Measurements from ENCODE around the gene CCDC127.
"Not testable (repeated sequence)": the region's sequence is repeated elsewhere in the genome, so short reads cannot be mapped to it uniquely, and the experiment has no call there.

Gene CCDC127

DNA sequence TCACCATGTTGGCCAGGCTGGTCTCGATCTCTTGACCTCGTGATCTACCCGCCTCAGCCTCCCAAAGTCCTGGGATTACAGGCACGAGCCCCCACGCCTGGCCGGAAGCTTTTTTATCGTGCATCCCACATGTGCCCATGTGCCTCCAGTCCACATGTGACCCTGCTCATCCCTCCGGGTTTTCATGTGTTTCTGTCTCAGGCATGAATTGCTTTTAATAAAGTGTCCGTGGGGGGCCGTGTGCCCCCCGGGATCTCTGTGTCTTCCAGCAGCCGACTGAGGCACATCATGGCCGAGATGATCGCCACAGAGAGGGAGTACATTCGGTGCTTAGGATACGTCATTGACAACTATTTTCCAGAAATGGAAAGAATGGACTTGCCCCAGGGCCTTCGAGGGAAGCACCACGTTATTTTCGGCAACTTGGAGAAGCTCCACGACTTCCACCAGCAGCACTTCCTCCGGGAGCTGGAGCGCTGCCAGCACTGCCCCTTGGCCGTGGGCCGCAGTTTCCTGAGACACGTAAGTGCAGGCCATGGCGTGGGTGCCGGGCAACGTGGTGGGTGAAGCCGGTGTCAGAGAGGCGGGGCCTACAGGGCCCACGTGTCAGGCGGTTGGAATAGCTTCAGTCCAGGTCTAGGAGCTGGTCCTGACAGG lies 48.8 kb downstream of the CCDC127 start:
- DNase-seq, result no peak

DNA sequence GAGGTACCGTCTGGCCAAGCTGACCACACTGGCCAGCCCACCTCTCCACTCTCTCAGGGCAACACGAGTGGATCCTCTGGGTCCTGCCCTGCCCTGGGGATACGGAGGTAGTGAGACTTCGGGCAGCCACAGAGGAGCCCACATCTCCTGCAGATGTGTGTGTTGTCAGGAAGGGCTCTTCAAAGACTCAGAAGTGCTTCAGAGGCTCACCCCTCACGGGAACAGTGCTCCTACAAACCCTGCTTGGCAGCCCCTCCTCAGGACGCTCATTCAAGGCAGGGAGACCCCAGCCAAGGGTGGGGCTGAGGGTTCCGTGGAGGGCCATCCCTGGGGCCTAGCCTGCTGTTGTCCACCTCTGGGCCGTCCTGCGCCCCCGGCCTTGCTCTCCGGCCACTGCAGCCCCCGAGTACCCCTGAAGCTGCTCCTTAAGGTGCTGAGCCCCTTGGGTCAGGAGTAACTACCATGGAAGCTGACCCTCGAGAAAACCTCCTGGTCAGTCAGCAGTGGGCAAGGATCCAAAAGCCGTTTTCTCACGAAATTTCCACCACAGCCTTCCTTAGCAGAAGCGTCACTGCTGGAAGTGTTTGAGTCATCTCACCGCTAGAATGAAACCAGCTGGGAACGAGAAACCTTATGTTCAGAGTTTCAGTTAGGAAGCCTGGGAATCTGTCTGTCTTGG lies 49.8 kb downstream of the CCDC127 start:
- no peak for DNase-seq

DNA sequence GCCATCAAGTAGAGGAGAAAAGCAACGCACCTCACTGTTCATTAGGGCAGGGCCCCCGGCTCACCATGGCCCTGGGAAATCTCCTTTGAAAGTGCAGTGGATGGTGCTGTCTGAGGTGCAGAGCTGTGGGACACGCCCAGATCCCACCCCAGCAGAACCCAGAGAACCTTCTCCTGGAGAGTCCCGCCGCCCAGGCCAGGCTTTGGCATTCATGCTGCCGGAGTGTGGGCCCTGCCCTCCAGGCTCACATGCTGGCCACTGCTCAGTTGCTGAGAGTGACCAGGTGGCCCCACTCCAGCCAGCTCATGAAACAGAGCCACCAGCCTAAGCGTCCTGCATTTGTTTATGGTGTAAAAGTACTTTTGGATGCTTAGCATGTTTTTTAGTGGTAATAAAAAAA lies 50.4 kb downstream of the CCDC127 start:
- no peak for DNase-seq

DNA sequence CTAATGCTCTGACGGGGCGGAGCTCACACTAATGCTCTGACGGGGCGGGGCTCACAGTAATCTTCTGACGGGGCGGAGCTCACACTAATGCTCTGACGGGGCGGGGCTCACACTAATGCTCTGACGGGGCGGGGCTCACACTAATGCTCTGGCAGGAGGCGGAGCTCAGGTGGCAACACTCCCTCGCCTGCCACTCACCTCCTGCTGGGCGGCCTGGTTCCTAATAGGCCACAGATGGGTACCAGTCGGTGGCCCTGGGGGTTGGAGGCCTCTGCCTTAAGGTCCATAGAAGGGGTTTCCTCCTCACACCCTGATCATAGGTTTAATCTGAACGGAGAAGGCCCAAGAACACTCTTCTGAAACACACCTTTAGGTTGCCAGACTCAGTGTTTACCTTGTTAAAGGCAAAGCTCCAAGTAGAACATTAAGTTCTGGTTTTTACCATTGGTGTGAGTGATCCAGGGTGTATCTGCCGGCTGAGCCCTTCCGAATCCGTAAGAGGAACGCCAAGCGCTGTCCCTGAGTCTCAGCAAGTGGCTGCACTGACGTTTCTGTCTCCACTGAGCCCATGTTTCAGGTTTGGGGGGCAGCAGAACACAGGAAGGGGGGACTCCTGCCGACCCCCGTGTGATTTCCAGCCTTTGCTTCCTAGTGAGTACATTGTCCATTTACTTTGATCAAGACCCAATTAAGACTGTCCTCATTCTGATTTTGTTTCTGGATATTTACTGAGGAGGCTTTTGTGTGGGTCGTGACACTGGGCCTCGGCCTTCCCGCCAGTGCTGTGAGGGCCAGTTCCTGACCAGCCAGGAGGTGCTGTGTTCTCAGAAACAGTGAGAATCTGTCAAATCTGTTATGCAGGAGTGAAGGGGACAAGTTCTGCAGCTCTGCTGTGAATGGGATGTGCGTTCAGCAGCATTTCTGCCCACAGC lies 51.2 kb downstream of the CCDC127 start:
- no peak for DNase-seq

DNA sequence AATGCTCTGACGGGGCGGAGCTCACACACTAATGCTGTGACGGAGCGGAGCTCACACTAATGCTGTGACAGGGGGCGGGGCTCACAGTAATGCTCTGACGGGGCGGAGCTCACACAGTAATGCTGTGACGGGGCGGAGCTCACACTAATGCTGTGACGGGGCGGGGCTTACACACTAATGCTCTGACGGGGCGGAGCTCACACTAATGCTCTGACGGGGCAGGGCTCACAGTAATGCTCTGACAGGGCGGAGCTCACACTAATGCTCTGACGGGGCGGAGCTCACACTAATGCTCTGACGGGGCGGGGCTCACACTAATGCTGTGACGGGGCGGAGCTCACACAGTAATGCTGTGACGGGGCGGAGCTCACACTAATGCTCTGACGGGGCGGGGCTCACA lies 53.2 kb downstream of the CCDC127 start:
- not testable (repeated sequence) for DNase-seq

DNA sequence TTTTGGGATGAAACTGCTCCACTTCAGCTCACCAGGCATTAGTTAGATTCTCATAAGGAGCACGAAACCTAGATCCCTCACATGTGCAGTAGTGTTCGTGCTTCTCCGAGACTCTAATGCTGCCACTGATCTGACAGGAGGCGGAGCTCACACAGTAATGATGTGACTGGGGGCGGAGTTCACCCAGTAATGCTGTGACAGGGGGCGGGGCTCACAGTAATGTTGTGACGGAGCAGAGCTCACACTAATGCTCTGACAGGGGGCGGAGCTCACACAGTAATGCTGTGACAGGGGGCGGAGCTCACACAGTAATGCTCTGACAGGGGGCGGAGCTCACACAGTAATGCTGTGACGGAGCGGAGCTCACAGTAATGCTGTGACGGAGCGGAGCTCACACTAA lies 53.7 kb downstream of the CCDC127 start:
- DNase-seq, result no peak

DNA sequence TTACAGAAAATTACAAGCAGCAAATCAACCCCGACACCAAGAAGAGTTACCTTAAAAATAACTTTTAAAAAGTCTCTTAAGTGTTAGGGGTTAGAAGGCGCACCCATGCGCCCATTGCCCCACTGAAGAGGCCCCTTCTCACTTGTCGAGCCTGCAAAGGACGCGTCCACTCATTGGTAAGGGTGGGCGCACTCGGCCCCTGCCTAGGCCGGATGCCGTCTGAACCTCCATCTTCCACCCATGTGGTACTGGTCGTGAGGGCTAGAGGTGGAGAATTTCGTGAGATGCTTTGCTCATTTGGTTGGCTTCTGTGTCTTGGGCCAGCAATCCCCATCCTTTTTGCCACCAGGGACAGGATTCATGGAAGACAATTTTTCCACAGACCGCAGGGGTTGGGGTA lies 54.1 kb downstream of the CCDC127 start:
- no peak for DNase-seq

DNA sequence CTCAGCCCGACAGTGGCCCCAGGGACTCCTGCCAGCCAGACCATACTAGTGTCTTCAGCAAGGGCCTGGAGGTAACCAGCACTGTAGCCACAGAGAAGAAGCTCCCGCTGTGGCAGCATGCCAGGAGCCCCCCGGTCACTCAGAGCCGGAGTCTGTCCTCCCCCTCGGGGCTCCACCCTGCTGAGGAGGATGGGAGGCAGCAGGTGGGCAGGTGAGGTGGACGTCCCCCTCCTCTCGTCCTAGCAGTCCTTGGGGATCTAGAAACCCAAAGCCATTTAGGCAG lies 54.7 kb downstream of the CCDC127 start:
- DNase-seq, result no peak

DNA sequence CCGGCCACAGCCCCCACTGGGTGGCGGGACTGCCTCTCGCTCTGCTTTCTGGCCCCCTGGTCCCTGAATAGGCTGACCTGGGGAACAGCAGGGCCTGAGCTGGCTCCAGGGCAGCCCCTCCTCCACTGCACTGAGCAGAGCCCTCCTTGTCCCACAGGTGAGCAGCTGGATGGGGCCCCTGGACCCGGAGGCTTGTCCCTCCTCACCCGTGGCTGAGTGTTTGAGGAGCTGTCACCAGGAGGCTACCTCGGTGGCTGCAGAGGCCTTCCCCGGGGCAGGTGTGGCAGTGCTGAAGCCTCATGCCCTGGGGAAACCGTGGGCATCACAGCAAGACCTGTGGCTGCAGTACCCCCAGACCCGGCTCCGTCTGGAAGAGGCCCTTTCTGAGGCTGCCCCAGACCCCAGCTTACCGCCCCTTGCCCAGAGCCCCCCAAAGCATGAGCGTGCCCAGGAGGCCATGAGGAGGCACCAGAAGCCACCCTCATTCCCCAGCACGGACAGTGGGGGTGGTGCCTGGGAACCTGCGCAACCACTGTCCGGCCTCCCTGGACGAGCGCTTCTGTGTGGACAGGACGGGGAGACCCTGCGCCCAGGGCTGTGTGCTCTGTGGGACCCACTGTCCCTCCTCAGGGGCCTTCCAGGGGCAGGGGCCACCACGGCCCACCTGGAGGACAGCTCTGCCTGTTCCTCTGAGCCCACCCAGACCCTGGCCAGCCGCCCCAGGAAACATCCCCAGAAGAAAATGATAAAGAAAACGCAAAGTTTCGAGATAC lies 55.2 kb downstream of the CCDC127 start:
- no peak for DNase-seq

DNA sequence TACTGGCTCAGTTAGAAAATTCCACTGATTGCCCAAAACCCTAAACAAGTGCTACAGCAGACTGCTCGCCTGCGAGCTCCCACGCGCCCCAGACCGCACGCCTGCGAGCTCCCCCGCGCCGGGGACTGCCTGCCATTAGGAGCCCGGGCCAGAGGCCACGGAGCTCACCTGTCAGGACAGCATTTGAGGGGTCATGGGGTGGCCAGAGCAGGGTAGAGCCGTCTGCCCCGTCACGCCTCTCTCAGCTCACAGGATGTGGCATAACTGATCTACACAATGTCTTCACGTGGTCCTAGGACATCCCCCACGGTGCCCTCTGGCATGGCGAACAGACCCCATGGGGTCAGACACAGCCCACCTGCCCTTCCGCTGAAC lies 55.8 kb downstream of the CCDC127 start:
- DNase-seq, result no peak

DNA sequence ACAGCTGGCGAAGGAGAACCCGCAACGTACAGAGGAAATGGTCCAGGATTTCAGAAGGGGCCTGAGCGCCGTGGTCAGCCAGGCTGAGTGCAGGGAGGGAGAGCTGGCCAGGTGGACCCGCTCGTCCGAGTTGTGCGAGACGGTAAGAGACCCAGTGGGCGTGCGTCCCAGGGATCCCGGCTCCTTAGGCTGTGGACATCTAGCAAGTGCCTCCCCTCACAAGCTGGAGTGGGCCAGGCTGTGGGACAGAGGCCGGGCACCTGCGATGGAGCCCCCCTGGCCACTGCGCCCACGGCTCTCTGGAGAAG lies 56.2 kb downstream of the CCDC127 start:
- no peak for DNase-seq

DNA sequence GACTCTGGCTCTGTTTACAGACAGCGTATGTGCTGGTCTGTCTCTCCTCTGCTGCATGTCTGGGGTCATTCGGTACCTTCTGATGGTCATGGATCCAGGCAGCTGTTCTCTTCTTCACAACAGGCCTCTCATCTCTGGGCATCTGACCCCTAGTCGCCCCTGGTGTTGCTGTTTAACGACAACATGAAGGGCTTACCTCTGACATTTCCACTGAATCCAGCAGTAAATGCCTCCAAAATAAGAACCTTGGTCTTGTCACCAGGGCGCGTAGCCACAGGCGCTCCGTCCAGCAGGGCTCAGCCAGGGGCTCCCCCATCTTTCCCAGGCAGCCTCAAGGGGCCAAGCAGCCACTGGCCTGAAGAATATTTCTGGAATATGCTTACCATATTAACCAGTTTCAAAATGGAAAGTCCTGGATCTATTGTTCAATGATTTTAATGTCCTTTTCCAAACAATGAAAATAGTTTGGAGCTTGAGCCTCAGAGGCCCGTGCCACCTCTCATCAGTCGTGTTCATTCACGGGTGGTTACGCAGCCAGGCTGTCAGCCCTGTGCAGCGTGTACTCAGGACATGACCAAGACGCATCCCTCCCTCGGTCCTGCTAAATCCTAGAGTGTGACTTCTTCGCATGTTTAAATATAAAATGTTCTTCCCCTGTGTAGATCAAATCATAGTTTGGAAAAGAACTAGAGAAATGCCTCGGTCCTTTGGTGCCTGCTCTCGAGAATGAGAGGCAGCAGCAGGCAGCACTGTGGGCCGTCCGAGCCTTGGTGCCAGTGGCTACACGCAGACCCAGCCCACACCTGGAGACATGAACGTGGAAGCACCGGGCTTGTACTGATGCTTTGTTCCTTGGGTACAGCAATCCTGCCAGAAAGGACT lies 56.8 kb downstream of the CCDC127 start:
- no peak for DNase-seq

DNA sequence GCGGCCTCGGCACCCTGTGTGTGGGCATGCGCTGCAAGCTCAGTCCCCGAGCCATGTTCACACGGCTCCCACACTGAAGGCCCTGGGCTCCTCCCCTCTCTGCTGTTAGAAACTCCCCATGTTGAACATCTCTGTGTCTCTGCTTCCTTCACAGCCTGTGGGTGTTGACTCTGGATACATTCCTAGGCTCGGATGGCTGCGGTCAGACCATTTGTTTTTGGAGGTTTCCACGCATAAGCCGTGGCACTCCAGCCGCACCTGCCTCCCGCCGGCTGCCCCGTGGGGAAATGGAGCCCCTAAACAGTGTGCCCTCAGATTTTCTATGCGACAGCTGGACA lies 57.8 kb downstream of the CCDC127 start:
- DNase-seq, result no peak

DNA sequence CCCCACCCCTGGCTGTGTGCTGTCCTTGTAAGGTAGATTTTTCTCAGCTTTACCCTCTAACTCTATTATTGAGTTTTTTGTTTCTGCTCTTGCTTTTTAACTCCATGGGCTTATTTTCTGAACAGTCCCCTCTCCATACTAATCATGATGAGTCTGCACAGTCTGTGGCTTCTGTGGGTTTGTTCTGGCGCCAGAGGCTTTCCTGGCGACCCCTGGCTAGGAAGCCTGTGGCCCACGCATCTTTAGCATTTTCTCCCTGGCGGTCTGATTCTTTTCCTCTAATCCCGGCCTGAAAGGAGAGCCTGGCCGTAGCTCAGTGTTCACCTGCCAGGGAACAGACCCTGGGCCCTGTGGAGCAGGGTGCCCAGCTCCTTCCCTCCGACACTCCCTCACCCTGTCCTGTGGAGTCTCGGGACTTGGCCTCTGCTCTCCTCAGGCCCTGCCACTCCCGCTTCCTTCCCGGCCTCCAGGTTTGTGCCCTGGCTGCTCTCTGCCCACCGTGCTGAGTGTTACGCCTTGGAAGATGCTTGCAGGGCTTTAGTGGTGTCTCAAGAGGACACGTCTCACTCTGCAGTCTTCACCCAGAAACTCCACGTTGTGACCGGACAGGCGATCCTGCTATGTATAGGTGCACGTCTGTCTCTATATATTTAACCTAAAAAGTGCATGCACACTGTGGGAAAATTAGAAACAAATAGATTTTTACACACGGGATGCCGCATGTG lies 58.3 kb downstream of the CCDC127 start:
- DNase-seq, result no peak

DNA sequence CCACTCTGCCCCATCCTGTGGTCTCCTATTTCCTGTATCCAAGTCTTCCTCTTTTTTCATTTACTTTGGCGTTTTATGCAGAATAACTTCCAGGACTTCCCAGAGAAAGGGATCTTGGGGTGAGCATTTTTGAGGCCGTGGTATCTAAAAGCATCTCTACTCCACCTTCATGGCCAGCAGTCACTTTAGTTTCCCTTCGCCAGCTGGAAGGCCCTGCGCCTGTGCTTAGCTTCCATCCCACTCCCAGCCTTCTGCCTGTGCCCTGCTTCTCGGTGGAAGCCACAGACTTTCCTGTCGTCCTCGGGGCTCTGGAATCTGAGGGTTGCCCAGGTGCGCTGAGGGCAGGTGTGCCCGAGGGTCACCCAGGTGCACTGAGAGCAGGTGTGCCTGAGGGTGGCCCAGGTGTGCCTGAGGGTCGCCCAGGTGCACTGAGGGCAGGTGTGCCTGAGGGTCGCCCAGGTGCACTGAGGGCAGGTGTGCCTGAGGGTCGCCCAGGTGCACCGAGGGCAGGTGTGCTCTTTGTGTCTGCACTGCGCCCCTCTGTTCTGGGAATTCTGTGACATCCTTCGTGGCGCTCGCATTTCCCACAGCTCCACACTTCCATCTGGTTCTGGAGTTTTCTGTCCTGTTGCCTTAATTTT lies 59.0 kb downstream of the CCDC127 start:
- DNase-seq, result no peak

DNA sequence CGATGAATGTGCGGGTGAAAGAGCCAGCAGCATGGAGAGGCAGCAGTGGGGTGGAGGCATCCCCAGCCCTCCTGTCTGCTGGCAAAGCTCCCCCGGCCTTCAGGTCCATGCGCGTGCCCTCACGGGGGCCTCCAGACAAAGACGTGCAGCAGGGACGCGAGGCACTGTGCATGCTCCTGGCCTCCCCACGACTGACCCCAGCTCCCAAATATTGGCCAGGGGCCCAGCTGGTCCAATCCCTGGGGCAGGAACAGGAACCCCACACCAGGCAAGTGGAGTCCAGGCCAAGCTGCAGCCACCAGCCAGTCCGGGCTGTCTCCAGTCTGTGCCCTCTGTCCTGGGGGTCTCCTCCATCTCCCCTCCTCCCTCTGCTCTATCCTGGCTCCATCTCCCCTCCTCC lies 60.2 kb downstream of the CCDC127 start:
- DNase-seq, result no peak

DNA sequence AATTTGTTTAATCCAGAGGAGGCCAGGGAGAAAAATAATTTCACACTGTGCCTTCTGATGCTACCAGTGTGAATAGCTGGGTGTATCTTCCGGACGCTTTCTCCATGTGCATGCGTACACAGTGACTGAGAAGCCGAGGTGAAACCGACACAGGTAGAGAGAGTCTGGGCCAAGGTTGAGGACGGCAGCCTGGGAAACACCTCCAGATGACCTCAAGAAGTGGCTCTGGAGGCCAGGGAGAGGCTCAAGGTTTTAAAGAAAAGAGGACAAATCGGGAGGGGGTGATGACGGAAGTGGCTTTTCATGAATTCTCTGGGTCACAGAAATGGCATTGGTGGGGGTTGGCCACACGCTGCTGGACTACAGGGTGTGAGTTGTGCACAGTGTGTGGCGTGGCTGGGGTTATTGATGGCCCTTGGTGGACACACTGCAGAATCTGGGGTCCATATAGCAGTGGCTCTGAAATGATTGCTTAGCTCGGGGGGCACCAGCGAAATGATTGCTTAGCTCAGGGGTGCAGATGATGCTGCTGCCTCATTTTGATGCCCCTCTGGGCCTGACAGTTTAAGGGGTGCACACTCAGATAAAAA lies 60.7 kb downstream of the CCDC127 start:
- no peak for DNase-seq

DNA sequence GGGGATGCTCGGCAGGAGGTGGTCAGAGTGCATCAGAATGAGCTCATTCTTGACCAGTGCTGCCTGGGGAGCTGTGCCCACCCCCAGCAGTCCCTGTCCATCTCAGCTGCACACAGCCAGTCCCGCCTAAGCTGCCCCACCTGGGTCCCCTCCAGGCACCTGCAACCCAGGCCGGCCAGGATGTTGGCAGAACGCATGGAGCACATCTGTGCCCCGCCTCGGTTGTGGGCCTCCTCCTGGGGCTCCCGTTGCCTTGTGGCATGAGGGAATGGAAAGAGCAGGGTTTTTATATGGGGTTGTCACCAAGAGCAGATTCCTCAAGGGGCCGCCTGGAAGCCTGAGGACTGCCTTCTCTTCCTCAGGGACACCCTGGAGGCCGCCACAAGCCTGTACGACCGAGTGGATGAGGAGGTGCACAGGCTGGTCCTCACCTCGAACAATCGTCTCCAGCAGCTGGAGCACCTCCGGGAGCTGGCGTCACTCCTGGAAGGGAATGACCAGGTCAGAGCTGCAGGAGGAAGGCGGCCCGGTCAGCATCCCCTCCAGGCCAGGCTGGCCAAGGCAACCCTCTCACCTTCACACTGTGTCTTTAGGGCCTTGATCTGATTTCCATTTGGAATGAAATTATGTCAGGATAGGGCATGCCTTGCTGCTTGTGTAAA lies 61.4 kb downstream of the CCDC127 start:
- no peak for DNase-seq

DNA sequence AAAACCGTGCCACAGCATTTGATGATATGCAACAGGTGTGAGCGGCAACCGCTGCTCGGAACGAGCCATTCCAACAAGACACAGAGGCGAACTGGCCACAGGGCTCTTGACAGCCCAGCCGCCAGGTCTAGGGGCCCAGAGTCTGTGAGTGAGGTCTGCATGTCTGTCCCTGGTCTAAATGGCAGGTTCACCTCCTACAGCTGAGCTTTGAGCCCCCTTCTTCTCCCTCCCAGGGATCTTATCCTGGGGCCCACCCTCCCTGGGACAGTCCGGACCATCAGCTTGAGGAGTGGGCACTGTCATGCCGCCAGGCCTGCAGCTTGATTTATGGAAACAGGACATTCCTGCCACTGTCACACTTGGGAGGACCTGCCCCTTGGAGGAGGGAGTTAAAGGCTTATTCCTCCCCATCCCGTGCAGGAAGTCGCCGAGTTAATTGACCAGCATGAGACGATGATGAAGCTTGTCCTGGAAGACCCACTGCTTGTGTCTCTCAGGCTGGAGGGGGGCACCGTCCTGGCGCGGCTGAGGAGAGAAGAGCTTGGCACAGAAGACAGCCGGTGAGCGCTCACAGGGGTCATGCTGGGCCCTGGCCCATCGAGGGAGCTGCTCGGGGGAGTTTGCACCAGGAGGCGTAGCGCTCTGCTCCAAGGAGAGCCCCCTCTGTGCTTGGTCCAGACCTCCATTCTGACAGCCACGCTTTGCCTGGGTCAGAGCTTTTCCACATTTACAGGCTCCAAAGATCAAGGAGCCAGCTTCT lies 62.1 kb downstream of the CCDC127 start:
- DNase-seq, result no peak

DNA sequence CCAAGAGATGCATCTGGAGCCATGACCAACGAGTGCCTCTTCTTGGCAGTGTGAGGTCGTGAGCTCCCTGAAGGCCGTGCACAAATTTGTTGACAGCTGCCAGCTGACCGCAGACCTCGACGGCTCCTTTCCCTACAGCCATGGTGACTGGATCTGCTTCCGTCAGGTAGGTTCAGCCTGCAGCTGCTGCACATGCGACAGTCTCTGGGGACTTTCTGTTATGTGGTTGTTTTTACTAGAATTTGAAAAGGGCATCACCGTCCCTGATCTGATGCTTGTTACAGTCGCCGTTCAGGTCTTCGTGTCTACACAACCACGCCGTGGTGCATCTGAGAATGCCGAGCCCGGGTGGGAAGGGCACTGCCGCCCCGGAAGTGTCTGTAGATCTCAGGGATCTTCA lies 63.1 kb downstream of the CCDC127 start:
- no peak for DNase-seq
